ENCODE measurements around the gene RPL10L.

DNA sequence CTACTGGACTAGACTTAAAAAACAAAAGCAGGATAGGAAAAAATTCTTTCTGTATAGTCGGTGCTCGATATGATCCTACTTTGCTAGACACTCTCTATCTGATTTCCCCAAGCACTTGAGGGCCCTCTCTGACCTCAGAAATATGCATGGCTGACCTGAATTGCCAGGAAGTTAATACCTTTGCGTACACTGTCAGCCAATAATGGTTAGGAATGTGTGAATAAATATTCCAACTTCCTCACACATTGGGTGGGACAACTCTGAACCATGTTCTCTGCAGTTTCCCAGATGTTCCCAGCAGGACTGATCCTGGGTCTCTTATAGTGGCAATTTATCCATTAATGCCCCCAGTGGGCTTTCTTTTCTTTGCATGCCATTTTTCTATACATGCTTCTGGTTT lies 20.5 kb upstream of the RPL10L start:
- TF ChIP-seq, protein P1, sequence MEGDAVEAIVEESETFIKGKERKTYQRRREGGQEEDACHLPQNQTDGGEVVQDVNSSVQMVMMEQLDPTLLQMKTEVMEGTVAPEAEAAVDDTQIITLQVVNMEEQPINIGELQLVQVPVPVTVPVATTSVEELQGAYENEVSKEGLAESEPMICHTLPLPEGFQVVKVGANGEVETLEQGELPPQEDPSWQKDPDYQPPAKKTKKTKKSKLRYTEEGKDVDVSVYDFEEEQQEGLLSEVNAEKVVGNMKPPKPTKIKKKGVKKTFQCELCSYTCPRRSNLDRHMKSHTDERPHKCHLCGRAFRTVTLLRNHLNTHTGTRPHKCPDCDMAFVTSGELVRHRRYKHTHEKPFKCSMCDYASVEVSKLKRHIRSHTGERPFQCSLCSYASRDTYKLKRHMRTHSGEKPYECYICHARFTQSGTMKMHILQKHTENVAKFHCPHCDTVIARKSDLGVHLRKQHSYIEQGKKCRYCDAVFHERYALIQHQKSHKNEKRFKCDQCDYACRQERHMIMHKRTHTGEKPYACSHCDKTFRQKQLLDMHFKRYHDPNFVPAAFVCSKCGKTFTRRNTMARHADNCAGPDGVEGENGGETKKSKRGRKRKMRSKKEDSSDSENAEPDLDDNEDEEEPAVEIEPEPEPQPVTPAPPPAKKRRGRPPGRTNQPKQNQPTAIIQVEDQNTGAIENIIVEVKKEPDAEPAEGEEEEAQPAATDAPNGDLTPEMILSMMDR (IDR thresholded peaks at IDR 0.05): no peak
- TF ChIP-seq EP300 (IDR thresholded peaks at IDR 0.05) (no peak), POLR2A (IDR thresholded peaks at IDR 0.05) (no peak)
